ENCODE measurements around the gene PPARGC1A.

Gene PPARGC1A

GRCh38 chr4:23903859-23904438 lies 14.1 kb upstream of the PPARGC1A start:
- in situ Hi-C loops (cut with MboI; ENCODE audit: low sequenced_read_pairs, unreplicated experiment), result no loop called here
- TF ChIP-seq CTCF (IDR thresholded peaks at IDR 0.05; ENCODE audit: borderline replicate concordance, control extremely low read depth, extremely low read depth, insufficient read depth, missing control alignments), result no peak
- DNase-seq (ENCODE audit: low spot score), result no peak

- in situ Hi-C loops (cut with MboI; ENCODE audit: low sequenced_read_pairs, unreplicated experiment), result no loop called here
- no peak for DNase-seq (ENCODE audit: low spot score)
Observed at GRCh38 chr4:23902222-23902804, 12.5 kb upstream of the PPARGC1A start.

GRCh38 chr4:23900636-23901035 lies 10.8 kb upstream of the PPARGC1A start:
- TF ChIP-seq CTCF (IDR thresholded peaks at IDR 0.05; ENCODE audit: borderline replicate concordance, control extremely low read depth, extremely low read depth, insufficient read depth, missing control alignments), result no peak
- in situ Hi-C loops (cut with MboI; ENCODE audit: low sequenced_read_pairs, unreplicated experiment), result no loop called here
- no peak for DNase-seq (ENCODE audit: low spot score)

More at GRCh38 chr4:23902222-23902804, 12.5 kb upstream of the PPARGC1A start:
- TF ChIP-seq CTCF (IDR thresholded peaks at IDR 0.05; ENCODE audit: borderline replicate concordance, control extremely low read depth, extremely low read depth, insufficient read depth, missing control alignments), result no peak

- TF ChIP-seq CTCF (IDR thresholded peaks at IDR 0.05; ENCODE audit: borderline replicate concordance, control extremely low read depth, extremely low read depth, insufficient read depth, missing control alignments), result no peak
- DNase-seq (ENCODE audit: low spot score), result no peak
- in situ Hi-C loops (cut with MboI; ENCODE audit: low sequenced_read_pairs, unreplicated experiment), result no loop called here
Observed at GRCh38 chr4:23899565-23899964, 9.7 kb upstream of the PPARGC1A start.

- DNase-seq (ENCODE audit: low spot score), result no peak
- TF ChIP-seq CTCF (IDR thresholded peaks at IDR 0.05; ENCODE audit: borderline replicate concordance, control extremely low read depth, extremely low read depth, insufficient read depth, missing control alignments), result no peak
- in situ Hi-C loops (cut with MboI; ENCODE audit: low sequenced_read_pairs, unreplicated experiment), result no loop called here
Observed at GRCh38 chr4:23897564-23898109, 7.8 kb upstream of the PPARGC1A start.

GRCh38 chr4:23894021-23894420 lies 4.2 kb upstream of the PPARGC1A start:
- in situ Hi-C loops (cut with MboI; ENCODE audit: low sequenced_read_pairs, unreplicated experiment), result no loop called here
- no peak for DNase-seq (ENCODE audit: low spot score)
- no peak for TF ChIP-seq CTCF (IDR thresholded peaks at IDR 0.05; ENCODE audit: borderline replicate concordance, control extremely low read depth, extremely low read depth, insufficient read depth, missing control alignments)

All from GM13976 (cell line).